ENCODE data around the gene LTBP2. TPM values are rescaled to one million over a fixed set of nuclear protein-coding genes. Genes with fewer than 3 reads are reported as not detected.

The LTBP2 gene
- total RNA-seq, 1 experiment from 2014 or later, result 17.4 TPM

GRCh38 chr14:74599946-74600345, 12.1 kb downstream of the LTBP2 start:
- no peak overlapping the region for H3K9ac ChIP-seq (ENCODE audit: low read length)
- TF ChIP-seq, protein P1, sequence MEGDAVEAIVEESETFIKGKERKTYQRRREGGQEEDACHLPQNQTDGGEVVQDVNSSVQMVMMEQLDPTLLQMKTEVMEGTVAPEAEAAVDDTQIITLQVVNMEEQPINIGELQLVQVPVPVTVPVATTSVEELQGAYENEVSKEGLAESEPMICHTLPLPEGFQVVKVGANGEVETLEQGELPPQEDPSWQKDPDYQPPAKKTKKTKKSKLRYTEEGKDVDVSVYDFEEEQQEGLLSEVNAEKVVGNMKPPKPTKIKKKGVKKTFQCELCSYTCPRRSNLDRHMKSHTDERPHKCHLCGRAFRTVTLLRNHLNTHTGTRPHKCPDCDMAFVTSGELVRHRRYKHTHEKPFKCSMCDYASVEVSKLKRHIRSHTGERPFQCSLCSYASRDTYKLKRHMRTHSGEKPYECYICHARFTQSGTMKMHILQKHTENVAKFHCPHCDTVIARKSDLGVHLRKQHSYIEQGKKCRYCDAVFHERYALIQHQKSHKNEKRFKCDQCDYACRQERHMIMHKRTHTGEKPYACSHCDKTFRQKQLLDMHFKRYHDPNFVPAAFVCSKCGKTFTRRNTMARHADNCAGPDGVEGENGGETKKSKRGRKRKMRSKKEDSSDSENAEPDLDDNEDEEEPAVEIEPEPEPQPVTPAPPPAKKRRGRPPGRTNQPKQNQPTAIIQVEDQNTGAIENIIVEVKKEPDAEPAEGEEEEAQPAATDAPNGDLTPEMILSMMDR (conservative IDR thresholded peaks at IDR 0.05; ENCODE audit: low read depth, low read length), result no peak
- no peak for TF ChIP-seq EZH2 (IDR thresholded peaks at IDR 0.05; ENCODE audit: low read length, unreplicated experiment)
- no peak for TF ChIP-seq EZH2phosphoT487 (IDR thresholded peaks at IDR 0.05; ENCODE audit: borderline replicate concordance, low read length)
- no peaks in the 10 kb centered on the region for H3K9me2 ChIP-seq (replicated peaks; ENCODE audit: low read length)
- peaks cover 4% of the 10 kb centered on the region; the same call in 1 of the 2 replicates for H3K4me1 ChIP-seq (ENCODE audit: insufficient read depth, low read length)
- H3K9me3 ChIP-seq (ENCODE audit: low read length), result no peaks in the 10 kb centered on the region
- POLR2A ChIA-PET (ENCODE audit: unreplicated experiment), result no interaction called here
- no peak overlapping the region for H2AFZ ChIP-seq (ENCODE audit: low read length)
- no peak overlapping the region for H3K27ac ChIP-seq (ENCODE audit: low read length)
- H4K20me1 ChIP-seq (ENCODE audit: low read length), result no peaks in the 10 kb centered on the region
- no peak for DNase-seq
- H3K79me2 ChIP-seq (ENCODE audit: low read length), result no peaks in the 10 kb centered on the region
- no peaks in the 10 kb centered on the region for H3K36me3 ChIP-seq (ENCODE audit: low read depth, low read length)
- no peak overlapping the region for H3K4me2 ChIP-seq (ENCODE audit: low read length)
- no peaks in the 10 kb centered on the region for H3K27me3 ChIP-seq (ENCODE audit: low read length)
- H3F3A ChIP-seq (ENCODE audit: low read length, unreplicated experiment), result no peaks in the 10 kb centered on the region
- intact Hi-C loops (cut with micrococcal nuclease), result no loop called here
- no TSS peak for BruUV-seq (replicated peaks)
- H3K4me3 ChIP-seq (ENCODE audit: low read length), result no peak overlapping the region
- CTCF ChIA-PET, result no interaction called here
- no peak for ATAC-seq

DNA sequence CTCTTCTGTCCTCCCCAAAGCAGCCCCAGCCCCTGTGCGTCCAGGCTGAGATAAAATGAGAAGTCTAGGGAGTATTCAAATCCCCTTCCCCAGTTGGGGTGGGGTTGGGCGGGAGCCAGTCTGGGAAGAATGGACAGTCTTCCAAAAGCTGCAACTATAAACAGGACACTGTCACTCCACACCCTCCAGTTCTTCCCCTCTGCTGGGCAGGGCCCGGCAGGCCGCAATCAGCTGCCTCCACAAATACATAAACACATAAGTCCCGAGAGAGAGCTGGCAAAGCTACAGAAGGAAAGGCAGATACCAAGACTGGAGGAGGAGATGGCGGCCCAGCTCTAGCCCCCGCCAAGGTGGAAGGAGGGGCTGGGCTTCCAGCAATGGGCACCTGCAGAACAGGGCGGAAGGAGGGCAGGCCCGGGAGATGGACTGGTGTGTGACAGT, 12.7 kb downstream of the LTBP2 start:
- POLR2A ChIA-PET (ENCODE audit: unreplicated experiment), result no interaction called here
- Histone ChIP-seq H2AFZ (ENCODE audit: low read length) (no peak overlapping the region), H3K27ac (ENCODE audit: low read length) (no peak overlapping the region), H3K9me2 (replicated peaks; ENCODE audit: low read length) (no peaks in the 10 kb centered on the region), H3F3A (ENCODE audit: low read length, unreplicated experiment) (no peaks in the 10 kb centered on the region), H3K9me3 (ENCODE audit: low read length) (no peaks in the 10 kb centered on the region), H3K36me3 (ENCODE audit: low read depth, low read length) (no peaks in the 10 kb centered on the region), H4K20me1 (ENCODE audit: low read length) (no peaks in the 10 kb centered on the region), H3K27me3 (ENCODE audit: low read length) (no peaks in the 10 kb centered on the region), H3K4me2 (ENCODE audit: low read length) (no peak overlapping the region), H3K9ac (ENCODE audit: low read length) (no peak overlapping the region), H3K4me3 (ENCODE audit: low read length) (no peak overlapping the region), H3K79me2 (ENCODE audit: low read length) (no peaks in the 10 kb centered on the region), H3K4me1 (ENCODE audit: insufficient read depth, low read length) (peaks cover 4% of the 10 kb centered on the region; the same call in 1 of the 2 replicates)
- ATAC-seq (no peak), DNase-seq (no peak)
- BruUV-seq (replicated peaks), result no TSS peak
- intact Hi-C loops (cut with micrococcal nuclease), result no loop called here
- TF ChIP-seq EZH2phosphoT487 (IDR thresholded peaks at IDR 0.05; ENCODE audit: borderline replicate concordance, low read length) (no peak), EZH2 (IDR thresholded peaks at IDR 0.05; ENCODE audit: low read length, unreplicated experiment) (no peak)
- TF ChIP-seq, protein P1 (conservative IDR thresholded peaks at IDR 0.05; ENCODE audit: low read depth, low read length), result no peak
- CTCF ChIA-PET, result no interaction called here

DNA sequence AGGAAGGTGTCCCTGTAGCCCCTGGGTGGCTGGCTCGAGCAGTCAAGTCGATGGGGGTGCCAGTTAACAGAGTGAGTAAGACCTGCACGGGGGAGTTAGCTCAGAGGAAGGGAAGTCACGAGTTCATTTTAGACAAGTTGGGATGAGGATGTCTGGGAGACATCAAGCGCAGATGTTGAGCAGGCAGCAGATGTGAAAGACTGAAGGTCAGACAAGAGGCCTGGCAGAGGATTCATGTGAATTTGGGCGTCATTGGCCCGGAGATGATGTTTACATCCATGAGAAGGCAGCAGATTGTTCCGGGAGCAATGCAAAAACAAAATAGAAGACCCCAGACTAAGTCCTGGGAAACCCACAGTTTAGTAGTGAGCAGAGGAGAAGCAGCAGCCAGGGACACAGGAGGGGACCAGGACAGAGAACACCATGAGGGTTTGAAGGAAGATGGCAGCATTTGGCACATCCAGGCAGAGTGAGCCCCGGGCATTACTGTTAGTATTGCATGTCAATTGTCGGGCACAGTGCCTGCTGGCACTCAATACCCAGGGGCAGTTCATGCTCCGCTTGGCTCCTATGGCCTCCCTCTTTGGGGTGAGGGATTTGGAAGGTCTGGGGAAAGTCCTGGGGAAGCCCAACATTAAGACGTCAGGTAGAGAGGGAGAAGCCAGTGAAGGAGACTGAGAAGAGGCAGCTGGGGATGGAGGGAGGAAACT, 15.1 kb downstream of the LTBP2 start:
- Histone ChIP-seq H3K9me3 (ENCODE audit: low read length) (no peaks in the 10 kb centered on the region), H4K20me1 (ENCODE audit: low read length) (no peaks in the 10 kb centered on the region), H3K9ac (ENCODE audit: low read length) (no peak overlapping the region), H3K27ac (ENCODE audit: low read length) (no peak overlapping the region), H3K27me3 (ENCODE audit: low read length) (no peaks in the 10 kb centered on the region), H3K4me2 (ENCODE audit: low read length) (no peak overlapping the region), H3K9me2 (replicated peaks; ENCODE audit: low read length) (no peaks in the 10 kb centered on the region), H2AFZ (ENCODE audit: low read length) (no peak overlapping the region), H3F3A (ENCODE audit: low read length, unreplicated experiment) (no peaks in the 10 kb centered on the region), H3K79me2 (ENCODE audit: low read length) (no peaks in the 10 kb centered on the region), H3K4me1 (ENCODE audit: insufficient read depth, low read length) (peaks cover 4% of the 10 kb centered on the region; the same call in 1 of the 2 replicates), H3K36me3 (ENCODE audit: low read depth, low read length) (no peaks in the 10 kb centered on the region), H3K4me3 (ENCODE audit: low read length) (no peak overlapping the region)
- DNase-seq (no peak), ATAC-seq (no peak)
- ChIA-PET POLR2A (ENCODE audit: unreplicated experiment) (no interaction called here), CTCF (no interaction called here)
- intact Hi-C loops (cut with micrococcal nuclease), result no loop called here
- TF ChIP-seq EZH2phosphoT487 (IDR thresholded peaks at IDR 0.05; ENCODE audit: borderline replicate concordance, low read length), result no peak
- TF ChIP-seq, protein P1 (conservative IDR thresholded peaks at IDR 0.05; ENCODE audit: low read depth, low read length), result no peak
- TF ChIP-seq EZH2 (IDR thresholded peaks at IDR 0.05; ENCODE audit: low read length, unreplicated experiment), result no peak
- BruUV-seq (replicated peaks), result no TSS peak
